Left hindlimb (tissue), 1 donor: Measurements from ENCODE around the gene ZFAND3.
"Not testable (repeated sequence)": the region's sequence is repeated elsewhere in the genome, so short reads cannot be mapped to it uniquely, and the experiment has no call there.

Source experiments
- DNase-seq: peaks from one replicate; pipeline ENCODE4 v3.0.0-alpha.2; 2018

Gene ZFAND3

GRCh38 chr6:38016824-38017223, 197.3 kb downstream of the ZFAND3 start:
- DNase-seq, result no peak

GRCh38 chr6:38018755-38019165, 199.2 kb downstream of the ZFAND3 start:
- no peak for DNase-seq

GRCh38 chr6:38020593-38020992, 201.1 kb downstream of the ZFAND3 start:
- no peak for DNase-seq

DNA sequence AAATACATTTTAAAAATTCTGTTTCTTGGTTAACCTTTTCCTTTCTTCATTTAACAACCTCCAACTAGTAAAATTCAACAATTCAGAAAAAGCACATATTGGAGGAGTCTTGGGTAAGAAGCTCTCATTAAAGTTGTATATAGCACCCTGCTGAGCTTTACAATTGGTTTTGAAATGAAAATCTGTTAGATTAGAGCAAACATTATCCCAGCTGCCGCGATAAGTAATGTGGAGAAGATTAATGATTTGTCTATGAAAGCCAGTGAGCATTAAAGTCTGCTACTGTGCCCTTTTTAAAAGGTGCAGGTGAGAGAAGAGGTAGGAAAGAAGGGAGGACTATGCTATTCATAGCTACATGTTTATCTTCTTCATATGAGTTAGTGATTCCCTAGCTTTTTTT, 201.5 kb downstream of the ZFAND3 start:
- DNase-seq, result no peak

DNA sequence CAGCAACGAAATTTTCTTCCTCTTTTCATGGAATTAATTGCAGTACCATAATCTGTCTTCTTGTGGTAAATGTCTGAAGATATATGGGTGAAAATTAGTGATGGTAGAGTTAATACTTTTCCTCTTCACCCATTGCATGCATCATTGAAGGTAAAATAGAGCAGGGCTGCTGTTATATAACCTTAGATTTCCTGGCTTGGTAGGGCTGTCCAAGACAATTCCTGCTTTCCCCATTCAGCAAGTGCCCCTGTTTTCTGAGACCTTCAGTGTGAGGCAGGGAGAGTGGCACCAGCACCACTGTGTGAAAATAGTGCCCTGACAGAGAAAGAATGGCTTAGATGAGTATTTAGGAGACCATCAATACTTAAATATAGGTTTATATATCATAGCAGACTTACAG, 202.0 kb downstream of the ZFAND3 start:
- DNase-seq, result no peak

GRCh38 chr6:38022688-38023087, 203.2 kb downstream of the ZFAND3 start:
- DNase-seq, result no peak

DNA sequence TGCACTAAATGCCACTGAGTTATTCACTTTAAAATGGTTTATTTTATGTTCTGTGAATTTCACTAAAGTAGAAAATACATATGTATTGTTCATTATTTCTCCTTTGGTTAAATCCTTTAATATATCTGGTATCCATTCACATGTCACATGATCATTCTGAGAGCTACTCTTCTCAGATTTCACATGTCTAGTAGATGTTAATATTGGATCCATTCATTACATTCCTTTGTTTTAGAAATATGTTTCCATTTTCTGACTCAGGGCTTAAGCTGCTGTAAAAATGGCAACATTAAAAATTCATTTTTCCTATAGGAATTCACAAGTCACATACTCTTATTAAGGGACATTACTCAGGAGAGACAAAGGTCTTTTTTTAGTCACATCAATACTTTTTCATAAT, 205.4 kb downstream of the ZFAND3 start:
- DNase-seq, result no peak

GRCh38 chr6:38025451-38025850, 205.9 kb downstream of the ZFAND3 start:
- DNase-seq, result no peak

DNA sequence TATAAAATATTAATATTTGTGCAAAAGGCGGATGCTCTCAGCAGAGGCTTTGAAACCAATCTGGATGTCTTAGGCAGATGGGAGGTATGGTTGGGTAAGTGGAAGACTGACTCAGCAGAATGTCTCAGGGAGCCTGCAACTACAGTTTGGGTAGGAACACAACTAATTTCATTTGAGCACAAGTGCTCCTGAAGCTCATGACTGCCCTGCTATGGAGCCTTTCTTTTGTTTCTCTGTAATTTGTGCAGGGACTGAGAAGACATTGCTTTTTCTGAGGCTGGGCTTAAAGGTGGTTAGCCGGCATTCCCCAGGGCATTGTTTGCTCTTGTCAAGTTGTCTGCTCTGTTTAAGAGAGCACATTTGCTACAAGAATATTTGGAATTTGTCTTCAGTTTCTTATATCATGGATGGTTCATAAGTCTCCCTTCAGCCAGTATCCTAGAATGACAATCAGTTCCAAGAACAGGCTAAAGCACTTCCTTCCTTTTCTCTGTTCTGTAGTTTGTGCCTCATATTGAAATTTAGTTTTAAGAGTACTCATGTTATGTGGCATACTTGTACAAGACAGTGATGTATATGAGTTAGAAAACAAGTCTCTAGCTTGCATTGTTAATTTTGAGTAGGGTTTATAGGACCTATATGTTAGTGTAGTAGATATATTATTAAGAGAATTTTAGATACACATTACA, 208.3 kb downstream of the ZFAND3 start:
- DNase-seq, result no peak

GRCh38 chr6:38030380-38030779, 210.9 kb downstream of the ZFAND3 start:
- no peak for DNase-seq

- DNase-seq, result no peak
Measured at GRCh38 chr6:38032797-38033196, 213.3 kb downstream of the ZFAND3 start.

GRCh38 chr6:38033442-38033982, 214.0 kb downstream of the ZFAND3 start:
- no peak for DNase-seq

GRCh38 chr6:38034274-38034914, 214.9 kb downstream of the ZFAND3 start:
- DNase-seq, result no peak

DNA sequence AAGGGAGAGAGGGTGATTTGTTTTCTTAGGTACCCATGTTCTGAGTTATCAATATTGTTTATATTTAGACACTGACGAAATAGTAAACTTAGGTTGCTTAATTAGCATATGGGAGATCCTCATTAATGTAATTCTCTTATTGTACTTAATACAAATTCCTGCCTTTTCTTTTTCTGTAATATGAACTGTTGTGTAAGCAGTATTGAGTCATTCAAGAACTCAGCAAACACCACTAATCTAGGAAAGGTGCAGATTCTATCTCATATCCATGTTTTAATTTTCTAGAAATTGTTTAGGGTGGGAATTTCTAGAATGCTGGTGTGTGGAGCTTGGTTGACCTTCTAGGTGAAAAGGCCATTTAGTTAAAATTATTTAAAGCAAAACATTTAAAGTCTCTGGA, 216.0 kb downstream of the ZFAND3 start:
- DNase-seq, result no peak

GRCh38 chr6:38039502-38039901, 220.0 kb downstream of the ZFAND3 start:
- DNase-seq, result no peak

DNA sequence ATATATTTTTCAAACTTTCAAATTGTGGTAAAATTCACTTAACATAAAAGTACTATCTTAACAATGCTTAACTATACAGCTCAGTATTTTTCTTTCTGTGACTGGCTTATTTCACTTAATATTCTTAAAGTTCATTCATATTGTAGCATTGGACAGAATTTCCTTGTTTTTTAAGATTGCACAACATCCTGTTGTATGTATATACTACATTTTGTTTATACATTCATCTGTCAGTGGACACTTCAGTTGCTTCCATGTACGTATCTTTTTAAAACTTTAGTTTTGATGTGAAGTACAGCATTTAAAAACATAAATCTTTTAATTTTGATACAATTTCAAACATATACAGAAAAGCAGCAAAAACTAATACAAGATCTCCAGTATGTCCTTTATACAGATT, 220.7 kb downstream of the ZFAND3 start:
- no peak for DNase-seq

DNA sequence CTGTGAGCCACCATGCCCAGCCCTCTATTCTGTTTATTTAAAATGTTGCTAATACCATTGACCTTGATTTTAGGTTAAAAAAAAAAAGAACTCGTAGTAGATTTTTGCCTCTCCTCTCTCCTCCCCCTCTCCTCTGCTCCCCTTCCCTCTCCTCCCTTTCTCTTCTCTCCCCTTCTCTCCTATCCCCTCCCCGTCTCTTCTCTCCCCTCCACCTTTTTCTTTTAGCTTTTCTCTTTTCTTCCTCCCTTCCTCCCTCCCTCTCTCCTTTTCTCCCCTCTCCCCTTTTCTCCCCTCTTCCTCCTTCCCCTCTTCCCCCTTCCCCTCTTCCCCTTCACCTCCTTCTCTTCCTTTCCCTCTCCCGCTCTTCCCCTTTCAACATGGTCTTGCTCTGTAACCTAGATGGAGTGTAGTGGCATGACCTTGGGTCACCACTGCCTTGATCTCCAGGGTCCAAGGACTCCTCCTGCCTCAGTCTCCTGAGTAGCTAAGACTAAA, 223.8 kb downstream of the ZFAND3 start:
- DNase-seq, result no peak

DNA sequence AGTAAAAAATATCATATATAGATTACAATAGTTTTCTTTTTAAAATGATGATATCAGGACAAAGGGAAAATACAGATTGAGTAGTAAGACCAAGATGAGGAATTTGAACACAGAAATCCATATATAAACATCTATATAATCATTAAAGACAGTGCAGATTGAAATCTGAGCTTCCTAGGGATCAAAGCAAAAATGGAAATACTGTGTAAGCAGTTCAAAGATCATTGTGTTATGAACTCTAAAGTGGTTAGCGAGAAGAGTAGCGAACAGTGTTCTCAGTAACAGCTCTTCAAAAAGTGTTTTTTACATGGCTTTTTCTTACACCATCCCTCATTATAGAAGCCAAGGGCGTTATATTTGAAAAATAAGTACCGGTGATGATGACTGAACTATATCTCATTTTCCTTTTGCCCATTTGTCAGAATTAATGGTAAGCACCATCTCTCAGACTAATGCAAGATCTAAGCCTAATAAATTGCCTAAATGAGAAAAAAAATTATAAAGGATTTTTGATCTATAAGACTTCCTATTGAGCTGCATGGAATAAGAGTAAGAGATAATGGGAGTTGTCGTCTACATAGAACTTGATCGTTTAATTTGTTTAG, 226.3 kb downstream of the ZFAND3 start:
- no peak for DNase-seq

DNA sequence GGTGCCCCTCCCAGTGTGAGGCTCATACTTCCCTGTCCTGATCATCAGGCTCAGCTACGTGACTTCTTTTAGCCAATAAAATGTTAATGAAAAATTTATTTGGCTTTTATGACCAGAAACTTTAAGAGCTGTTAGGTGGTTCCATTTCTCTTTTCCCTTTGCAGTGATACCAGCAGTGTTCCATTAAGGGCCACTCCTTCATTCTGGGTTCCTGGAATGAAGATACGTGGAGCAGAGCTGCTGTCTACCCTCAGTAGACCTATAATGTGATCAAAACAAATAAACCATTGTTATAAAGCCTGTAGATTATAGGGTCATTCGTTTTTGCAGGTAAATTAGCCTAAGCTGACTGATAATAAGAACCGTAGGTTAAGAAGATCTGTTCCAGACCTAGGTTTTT, 228.0 kb downstream of the ZFAND3 start:
- no peak for DNase-seq

DNA sequence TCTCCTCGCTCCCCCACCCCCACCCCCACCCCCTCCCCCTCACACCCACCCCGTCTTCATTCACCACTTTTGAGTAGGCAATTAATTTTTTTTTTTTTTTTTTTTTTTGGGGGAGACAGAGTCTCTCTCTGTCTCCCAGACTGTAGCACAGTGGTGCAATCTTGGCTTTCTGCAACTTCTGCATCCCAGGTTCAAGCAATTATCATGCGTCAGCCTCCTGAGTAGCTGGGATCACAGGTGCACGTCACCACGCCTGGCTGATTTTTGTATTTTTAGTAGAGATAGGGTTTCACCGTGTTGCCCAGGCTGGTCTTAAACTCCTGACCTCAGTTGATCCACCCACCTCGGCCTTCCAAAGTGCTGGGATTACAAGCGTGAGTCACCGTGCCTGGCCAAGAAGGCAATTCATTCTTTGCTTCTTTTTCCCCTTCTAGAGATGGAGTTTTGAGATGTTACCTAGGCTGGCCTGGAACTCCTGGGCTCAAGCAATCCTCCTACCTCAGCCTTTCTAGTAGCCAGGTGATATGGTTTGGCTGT, 230.4 kb downstream of the ZFAND3 start:
- DNase-seq, result not testable (repeated sequence)

GRCh38 chr6:38051819-38052434, 232.4 kb downstream of the ZFAND3 start:
- no peak for DNase-seq

DNA sequence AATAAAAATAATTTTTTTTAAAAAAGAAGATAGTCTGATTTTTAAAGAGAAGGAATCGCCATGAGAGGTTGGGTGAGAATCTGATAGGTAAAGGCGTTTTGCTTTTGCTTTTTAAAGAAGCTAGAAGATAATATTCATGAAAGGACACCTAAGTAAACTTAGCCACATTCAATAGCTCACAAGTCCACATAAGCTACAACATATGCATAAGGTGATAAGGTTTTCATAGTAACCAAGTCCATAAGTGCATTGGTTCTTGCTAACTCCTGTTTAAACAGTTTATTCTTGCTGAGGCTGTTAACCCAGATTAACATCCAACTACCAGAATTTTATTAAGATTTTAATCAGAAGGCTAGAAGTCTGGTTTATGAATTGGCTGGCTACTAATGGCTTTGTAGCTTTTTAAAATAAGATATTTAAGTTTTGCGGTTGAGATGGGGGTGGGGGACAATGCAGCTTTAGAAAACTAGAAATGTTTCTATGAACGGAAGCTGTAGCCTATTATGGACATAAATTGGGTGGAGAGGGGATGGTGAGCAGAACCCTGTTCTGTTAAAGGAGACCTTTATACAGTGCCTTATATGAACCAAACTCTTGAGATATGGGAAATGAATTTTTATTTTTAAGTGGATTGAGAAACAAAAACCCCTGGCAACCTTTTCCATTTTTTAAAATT, 235.1 kb downstream of the ZFAND3 start:
- no peak for DNase-seq

DNA sequence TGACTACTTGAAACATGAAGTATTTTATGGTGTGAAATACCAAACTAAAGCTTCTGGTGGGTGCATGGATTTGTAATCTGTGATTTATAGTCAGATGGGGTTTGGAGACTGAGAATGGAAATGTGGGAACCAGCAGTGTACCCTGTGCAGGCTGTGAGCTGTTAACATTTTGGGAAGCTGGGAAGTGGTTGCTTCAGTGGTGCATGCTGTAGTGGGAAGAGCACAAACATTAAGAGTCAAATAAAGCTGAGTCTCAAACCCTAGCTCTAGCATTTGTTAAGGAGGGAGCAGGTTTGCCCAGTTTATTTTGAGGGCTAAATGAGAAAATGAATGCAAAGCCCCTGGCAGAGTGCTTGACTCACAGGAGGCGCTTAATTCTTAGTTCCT, 235.7 kb downstream of the ZFAND3 start:
- DNase-seq, result no peak
